B cell (primary cell): Measurements from ENCODE around the gene RFX4.
"Not testable (repeated sequence)": the region's sequence is repeated elsewhere in the genome, so short reads cannot be mapped to it uniquely, and the experiment has no call there.

Source experiments
- EZH2 ChIP-seq: IDR thresholded peaks from 2 replicates; pipeline ENCODE4 v1.6.1; 2012; ENCODE audit warnings: borderline replicate concordance, low read depth, mild to moderate bottlenecking, moderate library complexity, low read length; ENCODE audit not compliant: insufficient read depth, poor library complexity, severe bottlenecking
- TF ChIP-seq, protein P1 (sequence below): fragments of 200-600 bp; IDR thresholded peaks from one replicate; pipeline ENCODE4 v1.8.0; 2022; ENCODE audit warnings: antibody characterized with exemption, mild to moderate bottlenecking

DNA sequence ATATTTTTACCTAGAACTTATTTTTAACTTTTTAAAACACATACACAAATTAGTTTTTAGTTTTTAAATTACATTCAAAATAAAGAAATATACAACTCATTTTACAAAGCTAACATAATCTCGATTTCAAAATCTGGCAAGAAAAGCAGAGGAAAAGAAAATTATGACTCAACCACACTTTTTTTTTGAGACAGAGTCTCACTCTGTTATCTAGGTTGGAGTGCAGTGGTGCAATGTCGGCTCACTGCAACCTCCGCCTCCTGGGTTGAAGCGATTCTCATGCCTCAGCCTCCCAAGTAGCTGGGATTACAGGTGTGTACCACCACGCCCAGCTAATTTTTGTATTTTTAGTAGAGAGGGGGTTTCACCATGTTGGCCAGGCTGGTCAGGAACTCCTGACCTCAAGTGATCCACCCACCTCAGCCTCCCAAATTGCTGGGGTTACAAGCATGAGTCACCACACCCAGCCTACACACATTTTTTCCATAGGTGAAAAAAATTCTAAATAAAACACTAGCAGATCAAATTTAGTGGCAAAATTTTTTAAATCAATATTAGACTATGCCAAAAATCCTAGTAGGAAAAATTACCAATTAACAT is 143.9 kb downstream of the RFX4 start:
- TF ChIP-seq, protein P1, sequence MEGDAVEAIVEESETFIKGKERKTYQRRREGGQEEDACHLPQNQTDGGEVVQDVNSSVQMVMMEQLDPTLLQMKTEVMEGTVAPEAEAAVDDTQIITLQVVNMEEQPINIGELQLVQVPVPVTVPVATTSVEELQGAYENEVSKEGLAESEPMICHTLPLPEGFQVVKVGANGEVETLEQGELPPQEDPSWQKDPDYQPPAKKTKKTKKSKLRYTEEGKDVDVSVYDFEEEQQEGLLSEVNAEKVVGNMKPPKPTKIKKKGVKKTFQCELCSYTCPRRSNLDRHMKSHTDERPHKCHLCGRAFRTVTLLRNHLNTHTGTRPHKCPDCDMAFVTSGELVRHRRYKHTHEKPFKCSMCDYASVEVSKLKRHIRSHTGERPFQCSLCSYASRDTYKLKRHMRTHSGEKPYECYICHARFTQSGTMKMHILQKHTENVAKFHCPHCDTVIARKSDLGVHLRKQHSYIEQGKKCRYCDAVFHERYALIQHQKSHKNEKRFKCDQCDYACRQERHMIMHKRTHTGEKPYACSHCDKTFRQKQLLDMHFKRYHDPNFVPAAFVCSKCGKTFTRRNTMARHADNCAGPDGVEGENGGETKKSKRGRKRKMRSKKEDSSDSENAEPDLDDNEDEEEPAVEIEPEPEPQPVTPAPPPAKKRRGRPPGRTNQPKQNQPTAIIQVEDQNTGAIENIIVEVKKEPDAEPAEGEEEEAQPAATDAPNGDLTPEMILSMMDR, result not testable (repeated sequence)
- not testable (repeated sequence) for TF ChIP-seq EZH2
